Measurements from ENCODE around the gene TAF4B.
"Not testable (repeated sequence)": the region's sequence is repeated elsewhere in the genome, so short reads cannot be mapped to it uniquely, and the experiment has no call there.

Gene TAF4B

DNA sequence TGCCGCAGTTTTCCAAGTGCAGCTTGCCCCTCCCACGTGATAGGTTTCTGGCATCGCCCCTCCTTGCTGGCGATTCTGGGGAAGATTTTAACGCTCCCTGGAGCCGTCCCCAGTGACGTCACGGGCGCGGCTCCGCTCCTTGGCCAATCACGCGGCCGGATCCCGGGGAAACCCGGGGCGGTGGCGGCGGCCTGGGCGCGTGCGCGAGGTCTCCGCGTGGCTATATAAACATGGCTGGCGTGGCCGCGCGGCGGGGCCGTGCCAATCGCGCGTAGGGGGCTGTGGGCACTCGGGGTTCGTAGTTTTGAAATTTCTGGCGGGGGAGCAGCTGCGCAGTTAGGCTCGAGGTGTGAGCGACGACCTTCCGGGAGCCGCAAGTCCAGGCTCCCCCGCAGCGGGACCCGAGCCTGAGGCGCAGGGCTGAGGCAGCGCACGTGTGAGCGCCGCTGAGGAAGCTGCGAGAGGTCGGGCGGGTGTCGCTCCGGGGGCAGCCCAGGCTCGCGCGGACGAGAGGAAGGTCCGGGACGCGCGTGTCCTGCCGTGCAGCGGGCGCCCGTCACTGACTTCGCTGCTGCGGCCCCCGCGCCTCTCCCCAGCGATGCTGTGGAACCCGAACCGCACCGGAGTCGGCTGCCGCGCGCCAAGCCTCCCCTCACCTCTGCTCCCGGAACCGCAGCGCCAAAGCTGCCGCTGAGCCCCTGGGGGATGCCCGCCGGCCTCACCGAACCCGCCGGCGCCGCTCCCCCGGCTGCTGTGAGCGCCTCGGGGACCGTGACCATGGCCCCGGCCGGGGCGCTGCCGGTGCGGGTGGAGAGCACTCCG lies at the start of gene TAF4B:
Gene TAF4B (plus strand): TSS at position 217 of the 822 bp plus-strand sequence. CDS start 489 bp downstream, at position 706.
- peak; percentile 98 for DNase-seq

- DNase-seq: no peak
Measured at GRCh38 chr18:26181343-26181826, 44.9 kb upstream of the TAF4B start.

DNA sequence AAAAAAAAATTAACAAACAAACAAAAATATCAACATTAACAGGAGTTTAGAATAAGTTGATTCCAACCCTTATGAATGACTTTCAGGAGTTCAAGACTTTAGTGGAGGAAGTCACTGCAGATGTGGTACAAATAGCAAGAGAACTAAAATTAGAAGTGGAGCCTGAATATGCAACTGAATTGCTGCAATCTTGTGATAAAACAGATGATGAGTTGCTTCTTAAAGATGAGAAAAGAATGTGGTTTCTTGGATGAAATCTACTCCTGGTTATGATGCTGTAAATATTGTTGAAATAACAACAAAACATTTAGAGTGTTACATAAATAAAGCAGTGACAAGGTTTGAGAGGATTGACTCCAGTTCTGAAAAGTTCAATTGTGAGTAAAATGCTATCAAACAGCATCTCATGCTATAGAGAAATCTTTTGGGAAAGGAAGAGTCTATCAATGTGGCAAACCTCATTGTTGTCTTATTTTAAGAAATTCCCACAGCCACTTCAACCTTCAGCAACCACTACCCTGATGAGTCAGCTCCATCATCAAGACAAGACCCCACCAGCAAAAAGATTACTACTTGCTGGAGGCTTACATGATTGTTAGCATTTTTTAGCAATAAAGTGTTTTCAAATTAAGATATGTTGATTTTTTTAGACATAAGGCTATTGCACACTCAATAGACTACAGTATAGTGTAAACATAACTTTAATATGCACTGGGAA lies 42.7 kb upstream of the TAF4B start:
- no peak for DNase-seq

DNA sequence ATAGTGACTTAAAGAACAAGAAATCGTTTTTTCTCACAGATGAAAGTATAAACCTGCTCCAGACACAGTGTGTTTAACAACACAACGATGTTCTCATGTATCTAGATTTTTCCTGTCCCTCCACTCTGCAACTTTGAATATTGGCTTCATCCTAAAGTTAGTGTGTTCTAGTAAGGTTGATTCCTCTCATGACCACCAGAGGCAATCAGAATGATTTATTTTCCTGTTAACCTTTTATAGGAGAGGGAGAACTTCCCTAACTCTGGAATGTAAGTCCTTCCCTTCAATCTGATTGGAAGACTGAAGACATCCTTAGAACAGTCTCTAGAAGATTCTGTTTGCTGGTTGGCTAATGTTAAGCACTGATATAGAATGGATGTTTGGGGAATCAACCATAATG lies 41.0 kb upstream of the TAF4B start:
- DNase-seq: no peak

DNA sequence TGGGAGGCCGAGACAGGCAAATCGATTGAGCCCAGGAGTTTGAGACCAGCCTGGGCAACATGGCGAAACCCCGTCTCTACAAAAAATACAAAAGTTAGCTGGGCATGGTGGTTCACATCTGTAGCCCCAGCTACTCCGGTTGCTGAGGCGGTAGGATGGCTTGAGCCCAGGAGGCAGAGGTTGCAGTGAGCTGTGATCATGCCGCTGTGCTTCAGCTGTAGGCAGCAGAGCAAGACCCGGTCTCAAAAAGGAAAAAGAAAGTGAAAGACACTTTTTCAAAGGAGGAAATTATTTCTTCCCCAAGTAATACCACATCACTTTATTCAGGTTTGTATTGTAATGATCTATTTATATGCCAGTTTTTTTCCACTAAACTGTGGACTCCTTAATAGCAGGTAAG lies 35.7 kb upstream of the TAF4B start:
- no peak for DNase-seq

- no peak for DNase-seq
Measured at GRCh38 chr18:26192233-26192632, 34.0 kb upstream of the TAF4B start.

DNA sequence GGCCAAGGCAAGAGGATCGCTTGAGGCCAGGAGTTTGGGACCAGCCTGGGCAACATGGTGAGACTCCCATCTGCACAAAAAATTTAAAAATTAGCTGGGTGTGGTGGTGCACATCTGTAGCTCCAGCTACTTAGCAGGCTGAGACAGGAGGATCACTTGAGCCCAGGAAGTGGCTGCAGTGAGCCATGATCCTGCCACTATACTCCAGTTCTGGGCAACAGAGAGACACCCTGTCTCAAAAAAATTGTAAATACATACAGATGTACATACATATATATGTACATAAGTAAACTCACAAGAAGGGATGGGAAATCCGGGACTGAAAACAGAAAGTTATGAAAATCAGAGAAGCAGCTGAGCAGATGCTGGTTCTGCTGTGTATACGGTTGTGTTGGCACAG lies 29.6 kb upstream of the TAF4B start:
- DNase-seq: no peak

- DNase-seq: not testable (repeated sequence)
Measured at GRCh38 chr18:26202001-26202400, 24.2 kb upstream of the TAF4B start.

GRCh38 chr18:26205318-26205717 lies 20.9 kb upstream of the TAF4B start:
- no peak for DNase-seq

DNA sequence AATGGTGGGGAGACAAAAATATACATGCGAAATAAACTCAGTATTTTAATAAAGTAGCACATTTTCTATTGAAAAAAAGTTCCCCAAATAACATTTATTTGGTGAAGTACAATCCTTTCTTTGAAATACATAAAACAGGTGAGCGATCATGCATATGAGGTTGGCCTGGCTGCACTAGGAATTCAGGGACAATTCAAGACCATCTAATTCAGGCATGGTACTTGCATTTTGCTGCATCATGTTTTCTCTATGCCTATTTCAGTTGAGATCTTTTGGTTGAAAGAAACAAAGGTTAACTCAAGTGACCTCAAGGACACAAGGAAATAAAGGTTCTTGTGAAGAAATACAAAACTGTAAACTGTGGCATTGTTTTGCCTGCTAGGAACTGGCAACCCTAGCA lies 19.8 kb upstream of the TAF4B start:
- no peak for DNase-seq

DNA sequence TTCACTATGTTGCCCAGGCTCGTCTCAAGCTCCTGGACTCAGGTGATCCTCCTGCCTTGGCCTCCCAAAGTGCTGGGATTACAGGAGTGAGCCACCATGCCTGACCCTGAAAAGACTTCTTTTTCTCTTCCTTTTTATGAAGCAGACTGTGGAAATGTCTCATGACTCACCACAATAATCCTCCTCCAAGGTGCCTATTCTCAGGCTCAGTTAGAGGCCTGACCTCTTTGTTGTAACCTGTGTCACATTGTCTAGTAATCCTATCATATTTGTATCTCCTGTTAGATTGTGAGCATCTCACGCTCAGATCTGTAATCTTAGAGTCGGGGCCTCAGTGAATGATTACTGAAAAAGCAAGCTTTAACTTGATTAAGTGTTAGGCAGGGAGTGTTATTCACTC lies 18.3 kb upstream of the TAF4B start:
- DNase-seq: no peak

GRCh38 chr18:26208977-26209376 lies 17.3 kb upstream of the TAF4B start:
- DNase-seq: no peak

- no peak for DNase-seq
Measured at GRCh38 chr18:26210147-26210546, 16.1 kb upstream of the TAF4B start.

GRCh38 chr18:26215247-26215970 lies 10.8 kb upstream of the TAF4B start:
- no peak for DNase-seq

DNA sequence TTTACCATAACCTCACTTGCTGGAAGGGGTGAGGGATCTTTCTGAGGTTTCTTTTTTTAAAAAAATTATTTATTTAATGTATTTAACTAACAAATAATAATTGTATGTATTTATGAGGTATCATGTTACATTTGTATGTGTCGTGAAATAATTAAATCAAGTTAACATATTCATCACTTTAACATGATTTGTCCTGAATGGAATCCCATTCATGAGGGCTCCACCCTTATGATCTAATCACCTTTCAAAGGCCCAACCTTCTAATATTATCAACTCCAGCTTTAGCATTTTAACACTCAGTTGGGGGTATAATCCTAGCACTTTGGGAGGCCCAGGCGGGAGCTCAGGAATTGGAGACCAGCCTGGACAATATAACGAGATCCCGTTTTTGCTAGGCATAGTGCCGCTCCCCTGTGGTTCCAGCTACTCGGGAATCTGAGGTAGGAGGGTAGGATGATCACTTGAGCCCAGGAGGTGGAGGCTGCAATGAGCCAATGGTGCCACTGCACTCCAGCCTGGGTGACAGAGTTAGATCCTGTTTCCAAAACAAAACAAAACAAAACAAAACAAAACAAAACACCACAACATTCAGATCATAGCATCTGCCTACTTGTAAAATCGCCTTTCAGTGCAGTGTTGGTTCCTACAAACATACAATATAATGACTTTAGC lies 1.1 kb upstream of the TAF4B start:
- no peak for DNase-seq

DNA sequence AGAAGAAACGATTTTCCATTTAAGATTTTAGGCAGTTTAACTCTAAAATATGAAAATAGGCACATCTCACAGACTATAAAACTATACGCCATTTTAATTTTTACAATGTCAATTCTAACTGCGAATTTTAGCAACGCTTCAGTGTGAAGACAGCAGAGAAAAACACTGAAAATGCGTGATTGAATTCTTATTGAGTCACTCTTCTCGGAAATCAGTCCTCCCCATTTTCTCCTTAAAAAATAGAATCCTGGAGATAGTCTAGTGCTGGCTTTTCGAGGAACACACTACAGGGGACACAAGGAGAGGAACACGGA lies 373 bp upstream of the TAF4B start:
- DNase-seq: no peak

GRCh38 chr18:26227051-26227670 lies 916 bp downstream of the TAF4B start:
- no peak for DNase-seq

DNA sequence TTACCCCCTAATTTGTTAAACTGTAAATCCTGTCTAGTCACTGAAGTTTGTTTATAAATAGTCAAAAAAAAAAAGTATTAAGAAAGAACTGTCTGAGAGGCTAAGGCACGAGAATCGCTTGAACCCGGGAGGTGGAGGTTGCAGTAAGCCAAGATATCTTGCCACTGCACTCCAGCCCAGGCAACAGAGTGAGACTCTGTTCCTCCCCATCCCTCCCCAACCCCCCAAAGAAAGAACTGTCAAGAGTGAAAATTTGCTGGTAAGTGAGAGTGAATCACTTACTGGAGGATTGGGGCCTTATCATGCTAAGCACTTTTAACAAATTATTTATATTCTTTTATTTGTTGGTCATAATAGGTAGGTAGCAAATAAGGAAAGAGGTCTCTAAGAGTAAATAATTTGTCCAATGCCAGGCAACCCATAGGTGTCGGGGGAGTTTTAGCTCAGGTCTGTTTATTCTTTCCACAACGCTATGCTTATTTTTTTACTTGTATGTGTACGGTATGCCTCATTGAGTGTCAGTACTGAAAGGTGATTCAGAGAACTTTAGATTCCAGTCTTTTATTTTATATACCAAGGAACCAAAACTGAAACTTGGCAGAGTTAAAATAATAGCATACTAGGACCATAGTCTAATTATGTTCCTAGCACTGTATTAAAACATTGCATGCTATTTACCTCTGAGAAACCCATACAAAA lies 2.5 kb downstream of the TAF4B start:
- DNase-seq: no peak

DNA sequence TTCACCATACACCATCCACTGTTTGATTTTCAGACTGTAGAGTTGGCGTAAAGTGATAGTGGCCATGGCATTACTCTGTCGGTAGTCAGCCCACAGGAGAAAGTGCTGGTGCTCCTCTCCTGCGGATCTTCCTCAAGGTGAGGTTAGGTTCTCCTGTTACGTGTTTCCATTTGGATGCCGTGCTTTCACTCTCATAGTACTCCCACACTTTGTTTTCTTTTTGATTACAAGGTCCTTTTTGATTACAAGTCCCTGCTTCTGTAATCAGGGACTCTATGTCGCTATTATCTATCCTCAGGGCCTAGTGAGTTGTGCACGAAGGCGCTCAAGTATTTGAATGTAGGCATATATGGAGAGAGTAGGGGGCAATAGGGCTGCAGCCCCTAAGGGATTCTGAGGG lies 4.3 kb downstream of the TAF4B start:
- DNase-seq: no peak

- DNase-seq: no peak
Measured at GRCh38 chr18:26233208-26233607, 7.0 kb downstream of the TAF4B start.

- DNase-seq: not testable (repeated sequence)
Measured at GRCh38 chr18:26237363-26237762, 11.1 kb downstream of the TAF4B start.

DNA sequence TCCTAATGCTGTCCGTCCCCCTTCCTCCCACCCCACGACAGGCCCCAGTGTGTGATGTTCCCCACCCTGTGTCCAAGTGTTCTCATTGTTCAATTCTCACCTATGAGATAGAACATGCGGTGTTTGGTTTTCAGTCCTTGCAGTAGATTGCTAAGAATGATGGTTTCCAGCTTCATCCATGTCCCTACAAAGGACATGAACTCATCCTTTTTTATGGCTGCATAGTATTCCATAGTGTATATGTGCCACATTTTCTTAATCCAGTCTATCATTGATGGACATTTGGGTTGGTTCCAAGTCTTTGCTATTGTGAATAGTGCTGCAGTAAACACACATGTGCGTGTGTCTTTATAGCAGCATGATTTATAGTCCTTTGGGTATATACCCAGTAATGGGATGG lies 12.5 kb downstream of the TAF4B start:
- DNase-seq: not testable (repeated sequence)

All from retina (tissue), 1 donor.